RPMI8226 (cell line): ENCODE measurements around the gene KCNQ2.

Experiments
- DNase-seq: peaks from one replicate; pipeline ENCODE4 v3.0.0-alpha.2; 2015

The KCNQ2 gene

DNA sequence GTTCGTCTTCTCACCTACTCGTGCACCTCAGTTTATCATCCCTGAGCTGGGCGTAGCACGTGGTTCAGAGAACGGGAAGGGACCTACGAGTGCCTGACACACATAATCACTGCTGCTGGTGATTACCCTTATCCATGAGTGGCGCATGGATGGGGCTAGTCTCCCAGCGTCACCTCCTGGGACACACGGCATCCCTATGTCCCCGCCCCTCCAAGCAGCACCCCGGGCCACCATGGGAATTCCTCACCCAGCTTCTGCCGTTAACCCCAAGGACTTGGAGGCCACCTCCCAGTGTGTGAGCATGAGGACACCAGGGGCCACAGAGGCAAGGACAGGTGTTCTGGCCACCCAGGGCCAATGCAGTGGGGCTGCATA, 121.1 kb downstream of the KCNQ2 start:
- no peak for DNase-seq

GRCh38 chr20:63350597-63351325, 121.7 kb downstream of the KCNQ2 start:
- DNase-seq = no peak
